GM12878 (cell line): ENCODE measurements around the gene FAM89A.

Experiments
- CBX5 ChIP-seq: sonication (generic); IDR thresholded peaks from 2 replicates; pipeline ENCODE4 v1.6.1; 2016; ENCODE audit warnings: low read depth, moderate library complexity, mild to moderate bottlenecking, inconsistent platforms
- CTCF ChIP-seq, 3 experiments: IDR thresholded peaks in 2 of 3; conservative IDR thresholded peaks in 1 of 3; 2 replicates each; pipeline ENCODE4 v1.5.1; 2011; ENCODE audit warnings: low read depth in 3 of 3, low read length in 3 of 3, mild to moderate bottlenecking in 3 of 3, control low read depth in 2 of 3, moderate library complexity in 2 of 3, inconsistent platforms in 1 of 3, mixed read lengths in 1 of 3; ENCODE audit not compliant: control insufficient read depth in 2 of 3, insufficient read depth in 1 of 3; ENCODE audit errors: extremely low read depth in 1 of 3
- ETV6 ChIP-seq, 2 experiments: fragments of 450-650 bp in 1 of 2; IDR thresholded peaks in 1 of 2; conservative IDR thresholded peaks in 1 of 2; 2 replicates each; pipeline ENCODE4 v1.6.1; 2014; ENCODE audit warnings: antibody characterized with exemption in 1 of 2, borderline replicate concordance in 1 of 2, low read depth in 1 of 2, mild to moderate bottlenecking in 1 of 2, moderate library complexity in 1 of 2
- EZH2 ChIP-seq: IDR thresholded peaks from 2 replicates; pipeline ENCODE4 v1.6.1; 2012; ENCODE audit warnings: low read depth, mild to moderate bottlenecking, control low read depth, inconsistent platforms, low read length, borderline replicate concordance; ENCODE audit not compliant: control insufficient read depth
- FOXK2 ChIP-seq: fragments of 450-650 bp; IDR thresholded peaks from 2 replicates; pipeline ENCODE4 v1.6.1; 2017; ENCODE audit warnings: mild to moderate bottlenecking, moderate library complexity
- GABPA ChIP-seq: IDR thresholded peaks from 2 replicates; pipeline ENCODE4 v1.6.1; 2014; ENCODE audit warnings: antibody characterized with exemption, low read depth, mild to moderate bottlenecking, inconsistent platforms
- IRF5 ChIP-seq: fragments of 450-650 bp; IDR thresholded peaks from 2 replicates; pipeline ENCODE4 v1.6.1; 2017; ENCODE audit warnings: borderline replicate concordance
- NR2C1 ChIP-seq: fragments of 450-650 bp; IDR thresholded peaks from 2 replicates; pipeline ENCODE4 v1.6.1; 2017; ENCODE audit warnings: antibody characterized with exemption, mild to moderate bottlenecking, moderate library complexity
- NRF1 ChIP-seq: conservative IDR thresholded peaks from 2 replicates; pipeline ENCODE4 v1.6.1; 2011; ENCODE audit warnings: mild to moderate bottlenecking, low read depth, low read length, improper control_type of control experiment
- PKNOX1 ChIP-seq: fragments of 450-650 bp; IDR thresholded peaks from 2 replicates; pipeline ENCODE4 v1.6.1; 2016; ENCODE audit warnings: mild to moderate bottlenecking
- POLR2A ChIP-seq: IDR thresholded peaks from 2 replicates; pipeline ENCODE4 v1.6.1; 2011; ENCODE audit warnings: low read depth, mild to moderate bottlenecking, low read length
- PRDM15 ChIP-seq: fragments of 450-650 bp; formaldehyde crosslinking; IDR thresholded peaks from 2 replicates; pipeline ENCODE4 v1.4.0; 2020; ENCODE audit warnings: mild to moderate bottlenecking, moderate library complexity
- SUZ12 ChIP-seq: fragments of 200-600 bp; sonication (generic); IDR thresholded peaks from one replicate; pipeline ENCODE4 v1.6.1; 2018; ENCODE audit warnings: antibody characterized with exemption, mild to moderate bottlenecking; ENCODE audit not compliant: unreplicated experiment
- YY1 ChIP-seq: IDR thresholded peaks from 2 replicates; pipeline ENCODE4 v1.6.1; 2011; ENCODE audit warnings: low read depth, mild to moderate bottlenecking, low read length

- no peak for TF ChIP-seq NRF1
- TF ChIP-seq PKNOX1 = no peak
- TF ChIP-seq POLR2A = no peak
- no peak for TF ChIP-seq EZH2
- no peak for TF ChIP-seq PRDM15
- TF ChIP-seq CTCF (IDR thresholded peaks at IDR 0.05 in 2 of 3, conservative IDR thresholded peaks at IDR 0.05 in 1 of 3; ENCODE audit: control insufficient read depth in 2 of 3, extremely low read depth in 1 of 3, insufficient read depth in 1 of 3, low read depth in 3 of 3, low read length in 3 of 3) = no peak
- no peak for TF ChIP-seq ETV6 (conservative IDR thresholded peaks at IDR 0.05 in 1 of 2, IDR thresholded peaks at IDR 0.05 in 1 of 2; ENCODE audit: borderline replicate concordance in 1 of 2, low read depth in 1 of 2)
- no peak for TF ChIP-seq SUZ12
- TF ChIP-seq GABPA = no peak
- no peak for TF ChIP-seq YY1
- no peak for TF ChIP-seq CBX5
- no peak for TF ChIP-seq NR2C1
- no peak for TF ChIP-seq FOXK2
- TF ChIP-seq IRF5 = no peak
Observed at GRCh38 chr1:231040019-231040799, at the start of gene FAM89A.
